PC-3 (cell line): Measurements from ENCODE around the gene LIMA1.

Source experiments
- EZH2 ChIP-seq: fragments of 300-600 bp; sonication (generic); IDR thresholded peaks from one replicate; pipeline ENCODE4 v1.6.1; 2017; ENCODE audit warnings: antibody characterized with exemption, mild to moderate bottlenecking, low read length; ENCODE audit not compliant: unreplicated experiment
- TF ChIP-seq, protein P1 (sequence below): fragments of 300-600 bp; sonication (generic); conservative IDR thresholded peaks from 2 replicates; pipeline ENCODE4 v1.5.1; 2017; ENCODE audit warnings: antibody characterized with exemption, low read depth, mild to moderate bottlenecking, low read length

DNA sequence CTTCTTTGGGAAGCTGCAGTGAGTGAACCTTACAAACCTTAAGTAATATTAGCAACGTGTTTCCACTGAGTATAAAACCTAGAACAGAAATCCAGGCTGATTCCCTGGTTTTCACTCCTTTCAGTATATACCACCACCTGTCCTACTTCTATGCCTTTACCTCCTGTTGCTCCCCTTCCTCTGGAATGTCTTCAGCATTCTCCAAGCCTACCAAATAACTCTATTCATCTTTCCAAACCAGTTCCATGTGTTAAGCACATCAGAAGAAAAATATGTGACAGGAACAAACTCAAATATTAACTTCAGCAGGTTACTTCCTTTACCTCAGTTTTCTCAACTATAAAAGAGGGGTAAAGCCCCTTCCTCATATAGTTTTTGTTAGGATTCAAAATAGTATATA lies 39.8 kb downstream of the LIMA1 start:
- TF ChIP-seq, protein P1, sequence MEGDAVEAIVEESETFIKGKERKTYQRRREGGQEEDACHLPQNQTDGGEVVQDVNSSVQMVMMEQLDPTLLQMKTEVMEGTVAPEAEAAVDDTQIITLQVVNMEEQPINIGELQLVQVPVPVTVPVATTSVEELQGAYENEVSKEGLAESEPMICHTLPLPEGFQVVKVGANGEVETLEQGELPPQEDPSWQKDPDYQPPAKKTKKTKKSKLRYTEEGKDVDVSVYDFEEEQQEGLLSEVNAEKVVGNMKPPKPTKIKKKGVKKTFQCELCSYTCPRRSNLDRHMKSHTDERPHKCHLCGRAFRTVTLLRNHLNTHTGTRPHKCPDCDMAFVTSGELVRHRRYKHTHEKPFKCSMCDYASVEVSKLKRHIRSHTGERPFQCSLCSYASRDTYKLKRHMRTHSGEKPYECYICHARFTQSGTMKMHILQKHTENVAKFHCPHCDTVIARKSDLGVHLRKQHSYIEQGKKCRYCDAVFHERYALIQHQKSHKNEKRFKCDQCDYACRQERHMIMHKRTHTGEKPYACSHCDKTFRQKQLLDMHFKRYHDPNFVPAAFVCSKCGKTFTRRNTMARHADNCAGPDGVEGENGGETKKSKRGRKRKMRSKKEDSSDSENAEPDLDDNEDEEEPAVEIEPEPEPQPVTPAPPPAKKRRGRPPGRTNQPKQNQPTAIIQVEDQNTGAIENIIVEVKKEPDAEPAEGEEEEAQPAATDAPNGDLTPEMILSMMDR = no peak
- TF ChIP-seq EZH2 = no peak
